ENCODE data around the gene MEOX2. TPM values are rescaled to one million over a fixed set of nuclear protein-coding genes. Genes with fewer than 3 reads are reported as not detected.

The MEOX2 gene
- 4.5 and 7.6 TPM in 2 replicates for total RNA-seq

GRCh38 chr7:15686295-15686956 is at the start of gene MEOX2:
Gene MEOX2, minus strand, starts transcription at chr7:15686683. Its CDS starts 281 bp downstream, at chr7:15686402.

DNA sequence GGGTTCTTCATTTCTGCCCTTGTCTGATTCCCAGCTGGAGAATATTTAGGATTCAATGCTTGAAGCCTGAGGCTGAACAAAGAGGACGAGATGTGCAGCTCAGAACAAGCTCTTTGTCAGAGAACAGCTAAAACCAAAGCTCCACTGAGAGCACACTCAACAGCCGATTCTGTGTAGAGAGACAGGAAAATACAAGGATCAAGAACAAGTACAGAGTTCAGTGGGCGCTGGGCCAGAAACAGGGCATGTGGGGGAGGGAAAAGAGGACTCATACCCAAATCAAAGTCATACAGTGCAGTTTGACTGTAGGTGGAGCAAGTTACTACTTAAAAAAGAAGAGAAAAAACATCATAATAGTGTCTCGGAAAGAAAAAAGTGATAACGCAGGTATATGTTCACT is 124.6 kb downstream of the MEOX2 start, which contains the start of gene AGMO:
Gene AGMO, minus strand, starts transcription at position 181 of the 400 bp plus-strand sequence.

Other genes with a start within 250 kb of the MEOX2 start
- gene AGMO, start 124.7 kb downstream of the MEOX2 start, total RNA-seq, result 0.24 and 0.65 TPM in 2 replicates

Measured in hair follicle dermal papilla cell (primary cell).